Kidney epithelial cell (primary cell): ENCODE results near the gene RNF144B. TPM values are rescaled to one million over a fixed set of nuclear protein-coding genes. Genes with fewer than 3 reads are reported as not detected.
"Not testable (repeated sequence)": the region's sequence is repeated elsewhere in the genome, so short reads cannot be mapped to it uniquely, and the experiment has no call there.

Source experiments
- DNase-seq: peaks from one replicate; pipeline ENCODE4 v3.0.0-alpha.2; 2010; ENCODE audit warnings: low read depth
- H3K27me3 ChIP-seq: 2 replicates; pipeline ENCODE4 v1.6.0; 2011; ENCODE audit warnings: low read length; ENCODE audit not compliant: control insufficient read depth, insufficient read depth
- H3K36me3 ChIP-seq: 2 replicates; pipeline ENCODE4 v1.5.1; 2011; ENCODE audit warnings: low read length; ENCODE audit not compliant: control insufficient read depth, insufficient read depth
- H3K4me3 ChIP-seq: 2 replicates; pipeline ENCODE4 v1.5.1; 2011; ENCODE audit warnings: low read depth, mild to moderate bottlenecking, control low read depth, low read length
- total RNA-seq: library from RNA; depleted of rRNA; stranded (reverse); fragments of >200 nt; gene quantifications from 2 replicates; pipeline ENCODE4 v1.2.3, GENCODE V29; 2015
- TF ChIP-seq, protein P1 (sequence below): IDR thresholded peaks from 2 replicates; pipeline ENCODE4 v1.5.1; 2011; ENCODE audit warnings: mild to moderate bottlenecking, moderate library complexity, low read length, control low read depth, inconsistent platforms; ENCODE audit not compliant: insufficient read depth, poor library complexity, severe bottlenecking

RNF144B gene
- total RNA-seq, 1 donor from 2014 or later, result 13.2 TPM

DNA sequence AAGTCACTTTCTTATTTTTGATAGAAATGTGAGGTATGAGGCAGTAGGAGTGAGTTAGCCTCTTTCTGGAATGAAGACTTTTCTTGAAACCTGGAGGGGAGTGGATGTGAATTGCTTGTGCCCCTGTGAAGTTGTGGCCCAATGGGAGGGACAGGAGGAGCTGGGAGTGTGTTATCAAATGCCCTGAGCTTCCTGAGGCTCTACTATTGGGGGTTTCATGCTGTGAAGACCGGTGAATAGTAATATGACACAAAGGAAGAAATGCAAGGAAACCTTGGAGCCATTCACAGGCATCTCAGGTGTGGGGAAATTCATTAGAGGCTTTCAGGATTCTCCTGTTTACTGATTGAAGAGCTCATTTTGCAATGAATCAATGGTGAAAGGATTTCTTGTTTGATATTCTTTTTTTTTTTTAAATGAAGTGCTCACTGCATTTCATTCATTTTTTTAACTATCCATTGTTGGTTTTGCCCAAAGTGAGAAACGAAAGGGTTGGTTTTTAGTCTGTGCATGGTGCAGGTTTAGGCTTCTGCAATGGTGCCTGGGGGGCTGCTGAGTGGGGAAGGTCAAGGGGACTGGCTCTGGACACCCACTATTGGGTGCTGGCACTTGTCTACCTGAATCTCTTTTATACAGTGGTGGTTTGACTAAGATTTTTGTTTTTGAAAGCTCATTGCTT, 8.2 kb downstream of the RNF144B start:
- H3K36me3 ChIP-seq, result no peaks in the 10 kb centered on the region

DNA sequence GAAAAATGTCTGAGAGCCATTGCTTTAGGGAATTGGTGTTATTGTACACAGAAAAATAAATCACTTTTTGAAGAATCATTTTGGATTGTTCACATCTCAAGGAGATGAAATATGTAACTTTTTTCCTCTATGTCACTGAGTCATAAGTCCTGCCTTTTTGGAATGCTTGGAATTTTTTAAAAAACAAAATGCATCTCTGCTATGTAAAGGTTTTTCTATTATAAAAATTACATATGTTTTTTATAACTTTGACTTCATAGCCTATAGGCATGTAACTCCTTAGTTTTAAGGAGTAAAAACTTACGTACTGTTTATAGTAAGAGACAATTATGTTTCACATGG, 8.7 kb downstream of the RNF144B start:
- DNase-seq, result no peak
- H3K4me3 ChIP-seq, result no peak overlapping the region
- TF ChIP-seq, protein P1, sequence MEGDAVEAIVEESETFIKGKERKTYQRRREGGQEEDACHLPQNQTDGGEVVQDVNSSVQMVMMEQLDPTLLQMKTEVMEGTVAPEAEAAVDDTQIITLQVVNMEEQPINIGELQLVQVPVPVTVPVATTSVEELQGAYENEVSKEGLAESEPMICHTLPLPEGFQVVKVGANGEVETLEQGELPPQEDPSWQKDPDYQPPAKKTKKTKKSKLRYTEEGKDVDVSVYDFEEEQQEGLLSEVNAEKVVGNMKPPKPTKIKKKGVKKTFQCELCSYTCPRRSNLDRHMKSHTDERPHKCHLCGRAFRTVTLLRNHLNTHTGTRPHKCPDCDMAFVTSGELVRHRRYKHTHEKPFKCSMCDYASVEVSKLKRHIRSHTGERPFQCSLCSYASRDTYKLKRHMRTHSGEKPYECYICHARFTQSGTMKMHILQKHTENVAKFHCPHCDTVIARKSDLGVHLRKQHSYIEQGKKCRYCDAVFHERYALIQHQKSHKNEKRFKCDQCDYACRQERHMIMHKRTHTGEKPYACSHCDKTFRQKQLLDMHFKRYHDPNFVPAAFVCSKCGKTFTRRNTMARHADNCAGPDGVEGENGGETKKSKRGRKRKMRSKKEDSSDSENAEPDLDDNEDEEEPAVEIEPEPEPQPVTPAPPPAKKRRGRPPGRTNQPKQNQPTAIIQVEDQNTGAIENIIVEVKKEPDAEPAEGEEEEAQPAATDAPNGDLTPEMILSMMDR, result no peak
- no peaks in the 10 kb centered on the region for H3K27me3 ChIP-seq
- H3K36me3 ChIP-seq, result no peaks in the 10 kb centered on the region

More for the DNA sequence above, 8.2 kb downstream of the RNF144B start:
- no peak for DNase-seq
- Histone ChIP-seq H3K4me3 (no peak overlapping the region), H3K27me3 (no peaks in the 10 kb centered on the region)
- TF ChIP-seq, protein P1, result no peak

DNA sequence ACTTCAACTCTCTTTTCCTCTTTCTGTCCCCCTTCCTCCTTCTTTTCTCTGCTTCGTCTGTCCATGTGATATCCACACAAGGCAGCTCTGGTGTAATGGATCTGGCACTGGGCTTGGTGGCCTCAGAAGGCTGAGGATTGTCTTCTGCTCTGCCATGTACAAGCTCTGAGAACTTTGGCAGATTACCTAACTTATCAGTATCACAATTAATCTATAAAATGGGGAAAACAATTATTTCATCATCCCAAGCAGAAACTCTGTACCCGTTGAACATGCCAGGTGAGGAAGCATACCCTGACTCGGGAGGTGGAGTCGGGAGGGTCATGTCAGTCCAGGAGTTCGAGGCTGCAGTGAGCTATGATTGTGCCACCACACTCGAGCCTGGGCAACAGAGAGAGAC, 10.6 kb downstream of the RNF144B start:
- DNase-seq, result no peak
- Histone ChIP-seq H3K4me3 (no peak overlapping the region), H3K27me3 (no peaks in the 10 kb centered on the region), H3K36me3 (no peaks in the 10 kb centered on the region)
- TF ChIP-seq, protein P1, result no peak

DNA sequence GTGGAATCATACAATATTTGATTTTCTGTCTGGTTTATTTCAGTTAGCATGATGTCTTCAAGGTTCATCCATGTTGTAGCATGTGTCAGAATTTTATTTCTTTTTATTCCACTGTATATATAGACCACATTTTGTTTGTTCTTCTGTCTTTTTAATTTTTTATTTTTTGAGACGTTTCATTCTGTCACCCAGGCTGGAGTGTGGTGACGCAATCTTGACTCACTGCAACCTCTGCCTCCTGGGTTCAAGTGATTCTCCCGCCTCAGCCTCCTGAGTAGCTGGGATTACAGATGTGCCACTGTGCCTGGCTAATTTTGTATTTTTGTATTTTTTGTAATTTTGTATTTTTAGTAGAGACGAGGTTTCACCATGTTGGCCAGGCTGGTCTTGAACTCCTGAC, 11.1 kb downstream of the RNF144B start:
- H3K27me3 ChIP-seq, DNase-seq, H3K4me3 ChIP-seq, H3K36me3 ChIP-seq: not testable (repeated sequence)

DNA sequence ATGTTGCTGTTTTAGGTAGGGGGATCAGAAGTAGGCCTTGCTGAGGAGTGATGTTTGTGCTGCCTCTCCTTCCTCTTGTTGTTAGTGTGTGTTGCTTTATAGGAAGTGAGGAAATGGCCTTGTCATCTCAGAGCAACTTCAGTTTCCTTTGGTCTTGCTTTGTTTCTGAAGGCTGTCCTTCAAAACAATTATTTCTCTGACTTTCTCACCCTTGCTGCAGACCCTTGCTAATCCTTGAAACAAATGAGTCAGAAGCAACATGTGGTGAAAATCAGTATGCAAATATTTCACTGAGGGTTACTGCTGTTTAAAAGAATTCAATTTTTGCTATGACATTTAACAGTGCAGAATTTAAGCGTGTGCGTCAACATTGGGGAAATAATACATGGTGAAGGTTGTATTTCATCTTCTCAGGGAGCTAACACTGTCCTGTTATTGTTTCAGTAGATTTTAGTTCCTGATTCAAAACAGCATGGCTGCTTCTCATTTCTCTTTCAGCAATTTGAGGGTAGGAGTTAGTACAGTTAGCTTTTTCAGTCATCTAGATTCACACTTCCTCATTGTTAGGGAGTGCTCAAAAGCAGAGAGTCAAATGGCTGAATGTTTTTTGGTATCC, 13.8 kb downstream of the RNF144B start:
- DNase-seq, result no peak
- no peaks in the 10 kb centered on the region for H3K36me3 ChIP-seq
- TF ChIP-seq, protein P1, result no peak
- no peak overlapping the region for H3K4me3 ChIP-seq
- H3K27me3 ChIP-seq, result no peaks in the 10 kb centered on the region

DNA sequence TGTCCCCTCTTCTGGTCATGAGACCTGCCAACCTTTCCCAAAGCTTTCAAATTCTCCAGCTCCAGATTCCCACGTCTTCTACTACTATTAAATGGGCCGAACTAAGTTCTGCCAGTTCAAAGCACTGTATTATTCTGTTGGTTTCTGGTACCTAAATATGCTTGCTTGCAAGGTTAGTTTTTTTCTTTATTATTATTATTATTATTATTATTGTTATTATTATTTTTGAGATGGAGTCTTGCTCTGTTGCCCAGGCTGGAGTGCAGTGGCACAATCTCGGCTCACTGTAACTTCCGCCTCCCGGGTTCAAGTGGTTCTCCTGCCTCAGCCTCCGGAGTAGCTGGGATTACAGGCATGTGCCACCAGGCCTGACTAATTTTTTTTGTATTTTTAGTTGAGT, 17.8 kb downstream of the RNF144B start:
- H3K36me3 ChIP-seq, DNase-seq, H3K27me3 ChIP-seq, H3K4me3 ChIP-seq: not testable (repeated sequence)
